H1 (cell line): ENCODE results near the gene MMEL1. TPM values are rescaled to one million over a fixed set of nuclear protein-coding genes. Genes with fewer than 3 reads are reported as not detected.
"Not testable (repeated sequence)": the region's sequence is repeated elsewhere in the genome, so short reads cannot be mapped to it uniquely, and the experiment has no call there.

Experiments
- CTCF ChIA-PET: fragments of 300-600 bp; sonication (Branson Sonifier 250); formaldehyde crosslinking; loops from one replicate; lab custom pipeline; 2021; ENCODE audit not compliant: partially characterized antibody; lab: Charles Lee
- POLR2A ChIA-PET: fragments of 300-600 bp; sonication (Branson Sonifier 250); formaldehyde crosslinking; loops from one replicate; lab custom pipeline; 2021; ENCODE audit warnings: inconsistent platforms; ENCODE audit not compliant: partially characterized antibody; lab: Charles Lee
- DNase-seq, 2 experiments: peaks; one replicate each; pipeline versions ENCODE4 v3.0.0 to v3.0.0-alpha.2; 2010 to 2022; ENCODE audit warnings: low spot score in 2 of 2, low read depth in 1 of 2, mixed read lengths in 1 of 2
- FAIRE-seq: peaks from 2 replicates; lab custom pipeline; 2011; peaks lifted over from hg19 to GRCh38; lab: Jason Lieb, UNC
- H2AFZ ChIP-seq: 2 replicates; pipeline ENCODE4 v1.8.1; 2012; ENCODE audit warnings: low read length, inconsistent platforms
- H2AK5ac ChIP-seq: 2 replicates; pipeline ENCODE4 v1.6.1; 2013; ENCODE audit warnings: low read depth, low read length
- H2BK120ac ChIP-seq: replicated peaks from 2 replicates; pipeline ENCODE3; 2013; ENCODE audit warnings: low read depth, low read length, inconsistent platforms
- H2BK12ac ChIP-seq: 2 replicates; pipeline ENCODE4 v1.6.1; 2013; ENCODE audit warnings: low read depth, low read length
- H2BK15ac ChIP-seq: 2 replicates; pipeline ENCODE4 v1.6.1; 2013; ENCODE audit warnings: low read length
- H2BK20ac ChIP-seq: 2 replicates; pipeline ENCODE4 v1.6.1; 2013; ENCODE audit warnings: low read length
- H2BK5ac ChIP-seq: 2 replicates; pipeline ENCODE4 v1.6.1; 2013; ENCODE audit warnings: low read depth, low read length
- H3K14ac ChIP-seq: 2 replicates; pipeline ENCODE4 v1.6.1; 2013; ENCODE audit warnings: inconsistent platforms; ENCODE audit not compliant: insufficient read length
- H3K18ac ChIP-seq: 2 replicates; pipeline ENCODE4 v1.6.1; 2013; ENCODE audit warnings: low read length; ENCODE audit errors: extremely low read depth
- H3K23ac ChIP-seq: 2 replicates; pipeline ENCODE4 v1.6.1; 2013; ENCODE audit warnings: inconsistent platforms; ENCODE audit not compliant: insufficient read length
- H3K23me2 ChIP-seq: 2 replicates; pipeline ENCODE4 v1.6.1; 2013; ENCODE audit warnings: low read depth, low read length
- H3K27ac ChIP-seq: 2 replicates; pipeline ENCODE4 v1.6.1; 2011; ENCODE audit warnings: low read depth, low read length, inconsistent platforms
- H3K27me3 ChIP-seq, 4 experiments: replicated peaks in 1 of 4; 1 replicate in 1 of 4; 2 replicates in 3 of 4; pipeline versions ENCODE4 v1.6.1 to v1.8.1; 2011 to 2013; ENCODE audit warnings: low read length in 3 of 4, mild to moderate bottlenecking in 3 of 4, inconsistent platforms in 2 of 4, mixed read lengths in 2 of 4, moderate library complexity in 1 of 4; ENCODE audit not compliant: control insufficient read depth in 3 of 4, insufficient read depth in 3 of 4; ENCODE audit errors: extremely low read depth in 1 of 4
- H3K36me3 ChIP-seq, 4 experiments: 2 replicates each; pipeline versions ENCODE4 v1.6.1 to v1.8.1; 2011 to 2013; ENCODE audit warnings: mild to moderate bottlenecking in 4 of 4, low read length in 3 of 4, moderate library complexity in 2 of 4, control low read depth in 1 of 4, inconsistent platforms in 1 of 4; ENCODE audit not compliant: insufficient read depth in 4 of 4, control insufficient read depth in 2 of 4
- H3K4ac ChIP-seq: replicated peaks from 2 replicates; pipeline ENCODE3; 2013; ENCODE audit warnings: low read length, low read depth, mixed read lengths, inconsistent platforms; ENCODE audit not compliant: insufficient read length
- H3K4me1 ChIP-seq, 4 experiments: replicated peaks in 1 of 4; 1 replicate in 1 of 4; 2 replicates in 3 of 4; pipeline versions ENCODE4 v1.6.1 to v1.8.1; 2011 to 2013; ENCODE audit warnings: low read length in 3 of 4, inconsistent platforms in 2 of 4, mixed read lengths in 1 of 4; ENCODE audit not compliant: insufficient read depth in 4 of 4, control insufficient read depth in 3 of 4
- H3K4me2 ChIP-seq, 2 experiments: 2 replicates each; pipeline versions ENCODE4 v1.6.1 to v1.8.1; 2011 to 2013; ENCODE audit warnings: low read depth in 2 of 2, low read length in 2 of 2, control low read depth in 1 of 2, inconsistent platforms in 1 of 2, mild to moderate bottlenecking in 1 of 2; ENCODE audit not compliant: insufficient read depth in 1 of 2
- H3K4me3 ChIP-seq, 4 experiments: fragments of 200-600, 300-600 bp in 1 of 4; sonication (generic), shearing (Covaris generic), sonication (Bioruptor Twin) in 1 of 4; 2 replicates each; pipeline versions ENCODE4 v1.5.1 to v1.8.1; 2011 to 2016; ENCODE audit warnings: low read length in 4 of 4, low read depth in 3 of 4, control low read depth in 2 of 4, inconsistent platforms in 2 of 4, mild to moderate bottlenecking in 2 of 4, mixed read lengths in 1 of 4, moderate library complexity in 1 of 4; ENCODE audit not compliant: insufficient read depth in 2 of 4; ENCODE audit errors: extremely low read depth in 1 of 4
- H3K56ac ChIP-seq: replicated peaks from 2 replicates; pipeline ENCODE3; 2013; ENCODE audit warnings: low read depth, mild to moderate bottlenecking, mixed read lengths, low read length, inconsistent platforms; ENCODE audit not compliant: insufficient read length
- H3K79me1 ChIP-seq: 2 replicates; pipeline ENCODE4 v1.6.1; 2013; ENCODE audit warnings: low read depth, low read length, control low read depth
- H3K79me2 ChIP-seq, 2 experiments: 2 replicates each; pipeline versions ENCODE4 v1.6.1 to v1.8.1; 2012 to 2013; ENCODE audit warnings: low read length in 2 of 2, mild to moderate bottlenecking in 2 of 2, inconsistent platforms in 1 of 2; ENCODE audit not compliant: insufficient read depth in 2 of 2, control insufficient read depth in 1 of 2
- H3K9ac ChIP-seq, 4 experiments: replicated peaks in 1 of 4; 1 replicate in 1 of 4; 2 replicates in 3 of 4; pipeline versions ENCODE4 v1.6.1 to v1.8.1; 2011 to 2013; ENCODE audit warnings: low read depth in 3 of 4, low read length in 3 of 4, control low read depth in 2 of 4, mild to moderate bottlenecking in 2 of 4, moderate library complexity in 2 of 4, inconsistent platforms in 1 of 4; ENCODE audit errors: extremely low read depth in 1 of 4
- H3K9me3 ChIP-seq, 2 experiments: 2 replicates each; pipeline versions ENCODE4 v1.6.1 to v1.8.1; 2012 to 2013; ENCODE audit warnings: mild to moderate bottlenecking in 2 of 2, moderate library complexity in 2 of 2, control low read depth in 1 of 2, inconsistent platforms in 1 of 2, low read depth in 1 of 2, low read length in 1 of 2, mixed read lengths in 1 of 2; ENCODE audit not compliant: insufficient read depth in 2 of 2
- H4K20me1 ChIP-seq, 2 experiments: replicated peaks in 1 of 2; 2 replicates each; pipeline versions ENCODE3 to v1.8.1; 2011 to 2013; ENCODE audit warnings: inconsistent platforms in 2 of 2, low read length in 2 of 2, mild to moderate bottlenecking in 1 of 2; ENCODE audit not compliant: insufficient read depth in 2 of 2, control insufficient read depth in 1 of 2
- H4K5ac ChIP-seq: 2 replicates; pipeline ENCODE4 v1.6.1; 2013; ENCODE audit warnings: low read length, low read depth, mixed read lengths, inconsistent platforms; ENCODE audit not compliant: insufficient read length
- H4K8ac ChIP-seq: 2 replicates; pipeline ENCODE4 v1.8.0; 2013; ENCODE audit warnings: mild to moderate bottlenecking, moderate library complexity, low read length, inconsistent platforms; ENCODE audit not compliant: insufficient read depth; ENCODE audit errors: extremely low read depth
- H4K91ac ChIP-seq: replicated peaks from 2 replicates; pipeline ENCODE3; 2013; ENCODE audit warnings: low read length, mixed read lengths, inconsistent platforms; ENCODE audit not compliant: insufficient read length
- WGBS, 2 experiments: shearing (Covaris generic) in 1 of 2; methylation state at CpG; one replicate each; pipeline versions ENCODE4 v1.1.6 to v1.1.7; 2013 to 2015; ENCODE audit warnings: low lambda C conversion rate in 2 of 2, mixed read lengths in 2 of 2, inconsistent platforms in 1 of 2, low coverage in 1 of 2, missing lambda C conversion rate in 1 of 2; ENCODE audit not compliant: insufficient replicate concordance in 2 of 2, insufficient coverage in 1 of 2, insufficient read length in 1 of 2; ENCODE audit errors: extremely low coverage in 1 of 2, missing lambda C conversion rate in 1 of 2; 5-methylcytosine and 5-hydroxymethylcytosine counted together
- polyA plus RNA-seq, 7 experiments: library from polyadenylated mRNA; depleted of rRNA in 3 of 7; stranded (reverse) in 5 of 7; unstranded in 2 of 7; fragments of >200 nt in 5 of 7; fragments of 200-250 nt in 2 of 7; gene quantifications; 1 replicate in 5 of 7; 2 replicates in 1 of 7; 4 replicates in 1 of 7; pipeline versions ENCODE4 v1.2.1 to v1.2.3, GENCODE V29; 2011 to 2013; ENCODE audit warnings: missing spikeins in 2 of 7, mixed read lengths in 2 of 7
- total RNA-seq: library from RNA; stranded (reverse); fragmentation: NEBNext Ultra II Directional; extraction: Animal tissue kit (Norgen Biotek cat#: 25700); gene quantifications from 2 replicates; pipeline ENCODE4 v1.2.1, GENCODE V29; 2021

The MMEL1 gene
- total and polyA plus RNA-seq, 2 of the 8 experiments (the other 6 are each of a cell fraction or from before 2014, with no cell fraction given), result 0.91 to 1.7 TPM

- H3K36me3 ChIP-seq, H3K9ac ChIP-seq, H3K27ac ChIP-seq, H2BK12ac ChIP-seq, H2BK120ac ChIP-seq, CTCF ChIA-PET, POLR2A ChIA-PET, H3K14ac ChIP-seq, H3K23me2 ChIP-seq, H2BK15ac ChIP-seq, H3K79me1 ChIP-seq, H3K27me3 ChIP-seq, H3K4me2 ChIP-seq, H3K4me3 ChIP-seq, H3K56ac ChIP-seq, H4K91ac ChIP-seq, H3K4me1 ChIP-seq, H2AFZ ChIP-seq, H2AK5ac ChIP-seq, H4K8ac ChIP-seq, H2BK20ac ChIP-seq, H3K23ac ChIP-seq, H3K79me2 ChIP-seq, H4K20me1 ChIP-seq, H3K18ac ChIP-seq, H3K4ac ChIP-seq, H4K5ac ChIP-seq, DNase-seq, FAIRE-seq, H3K9me3 ChIP-seq, H2BK5ac ChIP-seq: not testable (repeated sequence)
- 77% methylated on average over 3 of the region's 9 CpGs; no CpG with 5 or more reads in 1 of the 2 experiments for WGBS, 2 experiments
Observed at GRCh38 chr1:2553076-2553475, 79.7 kb downstream of the MMEL1 start.
